Stimulated activated CD8-positive, alpha-beta memory T cell treated with anti-CD3 and anti-CD28 coated beads, Interleukin-12 subunit alpha, Interleukin-12 subunit beta, amount 100 ng/mL, for 4 hours (primary cell): ENCODE results near the gene MEX3D.
"Not testable (repeated sequence)": the region's sequence is repeated elsewhere in the genome, so short reads cannot be mapped to it uniquely, and the experiment has no call there.

Source experiments
- DNase-seq: peaks from one replicate; pipeline ENCODE4 v3.0.0-alpha.2; 2020; ENCODE audit warnings: low read depth

Gene MEX3D

DNA sequence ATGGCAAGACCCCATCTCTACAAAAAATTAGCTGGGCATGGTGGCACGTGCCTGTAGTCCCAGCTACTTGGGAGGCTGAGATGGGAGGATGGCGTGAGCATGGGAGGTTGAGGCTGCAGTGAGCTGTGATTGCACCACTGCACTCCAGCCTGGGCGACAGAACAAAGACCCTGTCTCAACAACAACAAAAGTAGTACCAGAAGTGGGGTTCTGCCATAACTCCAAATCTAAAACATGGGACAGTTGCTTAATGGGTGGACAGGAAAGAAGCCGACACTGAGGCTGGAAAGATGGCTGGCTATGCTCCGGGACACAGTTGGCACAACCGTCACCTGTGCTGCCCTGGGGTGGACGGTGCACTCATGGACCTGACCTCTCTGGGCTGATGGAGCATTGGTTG lies 32.4 kb downstream of the MEX3D start:
- DNase-seq: not testable (repeated sequence)

GRCh38 chr19:1534972-1535371 lies 33.2 kb downstream of the MEX3D start:
- no peak for DNase-seq

DNA sequence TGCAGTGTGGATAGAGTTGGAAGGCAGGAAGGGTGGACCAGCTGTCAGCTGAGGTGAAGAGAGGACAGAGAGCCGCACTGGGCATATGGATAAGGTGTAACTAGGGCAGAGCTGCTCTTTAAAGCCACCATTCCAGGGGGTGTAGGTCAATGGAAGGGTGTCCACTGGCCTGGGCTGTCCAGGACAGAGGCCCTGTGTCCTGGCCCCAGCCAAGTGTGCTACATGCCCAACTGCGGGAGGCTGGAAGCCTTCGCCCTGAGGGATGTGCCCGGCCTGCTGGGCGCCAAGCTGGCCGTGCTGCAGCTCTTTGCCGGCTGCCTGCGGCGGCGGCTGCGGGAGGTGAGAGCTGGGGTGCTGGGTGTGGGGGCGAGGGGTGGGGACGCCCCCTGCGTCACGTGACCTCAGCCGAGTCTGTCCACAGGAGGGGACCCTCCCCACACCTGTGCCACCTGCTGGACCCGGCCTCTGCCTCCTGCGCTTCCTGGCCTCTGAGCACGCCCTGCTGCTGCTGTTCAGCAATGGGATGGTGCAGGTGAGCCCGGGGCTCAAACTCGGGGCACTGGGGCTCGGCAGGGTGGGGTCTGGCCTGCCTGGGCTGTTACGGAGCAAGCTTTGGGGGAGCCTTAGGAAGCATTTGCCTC lies 34.5 kb downstream of the MEX3D start:
- no peak for DNase-seq

DNA sequence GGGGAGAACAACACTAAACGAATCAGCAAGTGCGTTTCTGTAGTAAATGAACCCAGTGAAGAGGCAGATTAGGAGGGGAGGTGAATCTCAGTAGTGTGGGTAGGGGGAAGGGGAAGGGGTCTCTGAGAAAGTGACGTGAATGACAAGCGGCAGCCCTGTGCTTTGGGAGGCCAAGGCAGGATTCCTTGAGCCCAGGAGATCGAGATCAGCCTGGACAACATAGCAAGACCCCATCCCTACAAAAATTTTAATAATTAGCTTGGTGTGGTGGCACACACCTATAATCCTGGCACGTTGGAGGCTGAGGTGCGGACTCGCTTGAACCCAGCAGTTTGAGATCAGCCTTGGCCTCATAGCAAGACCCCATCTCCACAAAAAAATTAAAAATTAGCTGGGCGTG lies 36.1 kb downstream of the MEX3D start:
- DNase-seq: no peak

DNA sequence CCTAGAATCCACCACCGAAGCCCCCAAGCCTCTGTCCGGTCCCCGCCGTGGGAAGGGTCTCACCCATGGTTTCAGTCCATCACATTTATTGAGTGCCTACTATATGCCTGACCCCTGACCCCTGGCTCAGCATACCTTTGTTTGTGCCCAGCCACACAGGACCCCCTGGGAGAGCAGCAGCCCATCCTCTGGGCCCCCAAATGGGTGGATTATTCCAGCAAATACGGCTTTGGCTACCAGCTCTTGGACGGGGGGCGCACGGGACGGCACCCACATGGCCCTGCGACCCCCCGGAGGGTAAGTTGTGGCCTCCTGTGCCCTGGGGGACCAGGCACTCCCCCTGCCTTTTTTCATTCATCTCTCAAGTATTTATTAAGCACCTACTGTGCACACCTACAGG lies 36.5 kb downstream of the MEX3D start:
- DNase-seq: no peak

DNA sequence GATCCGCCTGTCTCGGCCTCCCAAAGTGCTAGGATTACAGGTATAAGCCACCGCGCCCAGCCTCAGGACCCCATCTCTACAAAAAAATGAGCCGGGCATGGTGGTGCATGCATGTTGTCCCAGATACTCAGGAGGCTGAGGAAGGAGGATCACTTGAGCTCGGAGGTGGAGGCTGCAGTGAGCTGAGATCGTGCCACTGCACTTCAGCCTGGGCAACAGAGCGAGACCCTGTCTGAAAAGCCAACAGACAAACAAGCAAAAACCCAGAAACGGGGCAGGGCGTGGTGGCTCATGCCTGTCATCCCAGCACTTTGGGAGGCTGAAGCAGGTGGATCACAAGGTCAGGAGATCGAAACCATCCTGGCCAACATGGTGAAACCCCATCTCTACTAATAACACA lies 37.3 kb downstream of the MEX3D start:
- DNase-seq: not testable (repeated sequence)

DNA sequence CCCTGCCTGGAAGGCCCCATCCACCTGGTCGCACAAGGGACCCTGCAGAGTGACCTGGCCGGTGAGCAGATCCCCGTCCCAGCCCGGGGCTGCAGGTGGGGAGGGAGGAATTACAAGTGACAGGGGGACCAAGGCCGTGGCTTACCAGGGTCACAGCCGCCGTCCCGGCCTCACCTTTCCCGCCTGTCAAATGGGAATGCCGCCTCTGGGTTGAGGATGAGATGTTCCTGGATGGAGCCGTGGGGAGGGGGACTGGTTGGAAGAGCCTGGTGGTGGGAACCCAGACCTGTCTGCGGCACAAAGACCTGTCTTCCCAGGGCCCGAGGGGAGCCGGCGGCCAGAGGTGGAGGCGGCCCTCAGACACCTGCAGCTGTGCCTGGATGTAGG lies 38.7 kb downstream of the MEX3D start:
- no peak for DNase-seq

DNA sequence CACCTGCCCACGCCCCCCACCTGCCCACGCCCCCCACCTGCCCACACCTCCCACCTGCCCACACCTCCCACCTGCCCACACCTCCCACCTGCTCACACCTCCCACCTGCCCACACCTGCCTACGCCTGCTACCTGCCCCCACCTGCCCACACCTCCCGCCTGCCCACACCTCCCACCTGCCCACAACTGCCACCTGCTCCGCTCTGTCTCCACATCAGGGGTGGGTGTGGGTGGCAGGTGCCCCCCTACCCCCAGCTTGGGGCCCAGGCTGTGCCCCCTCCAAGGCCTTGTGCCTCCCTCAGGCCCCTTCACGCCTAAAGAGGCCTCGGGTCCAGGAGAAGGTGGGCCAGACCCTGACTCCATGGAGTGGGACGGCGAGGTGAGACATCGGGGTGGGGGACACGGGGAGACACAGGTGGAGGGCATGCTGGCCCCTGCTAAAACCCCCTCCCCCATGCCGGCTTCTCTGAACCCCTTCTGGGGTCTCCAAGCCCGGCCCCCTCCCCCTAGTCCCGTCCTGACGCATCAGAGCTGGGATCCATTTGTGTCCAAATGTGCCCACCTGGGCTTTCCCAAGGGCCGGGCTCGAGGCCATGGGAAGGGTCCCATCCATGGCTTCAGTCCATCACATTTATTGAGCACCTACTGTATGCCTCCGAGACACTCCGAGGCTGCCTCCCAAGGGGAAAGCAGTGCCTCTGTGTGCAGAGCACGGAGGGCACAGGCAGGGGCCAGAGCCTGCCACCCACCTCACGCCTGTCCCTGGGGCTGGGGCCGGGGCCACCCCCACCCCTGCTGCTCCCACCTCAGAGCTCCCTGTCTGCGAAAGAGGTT lies 39.3 kb downstream of the MEX3D start:
- no peak for DNase-seq

DNA sequence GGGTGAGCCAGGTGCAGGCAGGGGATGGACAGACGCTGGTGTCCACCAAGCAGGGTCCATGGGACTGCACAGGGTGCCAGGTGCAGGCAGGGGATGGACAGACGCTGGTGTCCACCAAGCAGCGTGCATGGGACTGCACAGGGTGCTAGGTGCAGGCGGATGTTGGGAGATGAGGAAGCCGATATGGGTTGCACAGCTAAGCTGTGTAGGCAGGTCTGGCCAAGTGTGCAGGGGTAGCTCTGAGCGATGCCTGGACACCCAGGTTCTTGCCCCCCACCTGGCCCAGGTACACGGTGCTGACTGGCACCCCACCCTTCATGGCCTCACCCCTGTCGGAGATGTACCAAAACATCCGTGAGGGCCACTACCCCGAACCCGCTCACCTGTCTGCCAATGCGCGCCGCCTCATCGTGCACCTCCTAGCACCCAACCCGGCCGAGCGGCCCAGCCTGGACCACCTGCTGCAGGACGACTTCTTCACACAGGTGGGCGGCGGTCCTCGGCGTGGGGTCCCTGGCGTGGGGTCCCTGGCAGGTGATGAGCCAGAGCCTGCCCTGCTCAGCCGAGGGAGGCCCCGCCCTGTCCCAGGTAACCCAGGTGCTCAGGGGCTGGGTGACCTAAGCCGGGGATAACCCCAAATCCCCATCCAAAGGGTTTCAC lies 40.3 kb downstream of the MEX3D start:
- no peak for DNase-seq

- DNase-seq: no peak
These were observed 41.0 kb downstream of the MEX3D start for GRCh38 chr19:1526979-1527649.

DNA sequence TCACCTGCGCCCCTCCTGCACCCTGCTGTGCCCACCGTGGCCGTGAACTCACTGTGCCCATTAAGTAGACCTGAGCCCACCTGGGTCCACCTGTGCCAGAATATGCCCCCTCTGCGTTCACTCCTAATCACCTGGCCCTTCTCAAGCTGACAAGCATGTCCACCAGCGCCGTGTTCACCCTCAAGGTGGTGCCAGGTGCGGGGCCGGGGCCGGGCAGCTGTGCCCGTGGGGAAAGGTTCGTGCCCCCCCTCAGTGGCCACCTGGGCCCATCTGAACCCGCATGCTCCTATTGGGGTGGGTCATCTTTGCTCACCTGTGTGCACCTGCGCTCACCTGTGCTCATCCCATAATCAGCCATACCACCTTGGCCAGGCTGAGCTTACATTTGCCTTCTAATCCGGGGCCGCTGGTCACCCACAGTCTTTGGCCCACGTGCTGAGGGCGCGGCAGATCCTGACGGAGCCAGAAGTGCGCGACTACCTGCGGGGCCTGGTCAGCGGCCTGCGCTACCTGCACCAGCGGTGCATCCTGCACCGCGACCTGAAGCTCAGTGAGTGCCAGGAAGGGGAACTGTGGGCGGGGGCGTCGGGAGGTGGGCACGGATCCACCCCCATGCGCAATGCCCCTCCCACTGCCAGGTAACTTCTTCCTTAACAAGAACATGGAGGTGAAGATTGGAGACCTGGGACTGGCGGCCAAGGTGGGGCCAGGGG lies 41.9 kb downstream of the MEX3D start:
- DNase-seq: no peak

DNA sequence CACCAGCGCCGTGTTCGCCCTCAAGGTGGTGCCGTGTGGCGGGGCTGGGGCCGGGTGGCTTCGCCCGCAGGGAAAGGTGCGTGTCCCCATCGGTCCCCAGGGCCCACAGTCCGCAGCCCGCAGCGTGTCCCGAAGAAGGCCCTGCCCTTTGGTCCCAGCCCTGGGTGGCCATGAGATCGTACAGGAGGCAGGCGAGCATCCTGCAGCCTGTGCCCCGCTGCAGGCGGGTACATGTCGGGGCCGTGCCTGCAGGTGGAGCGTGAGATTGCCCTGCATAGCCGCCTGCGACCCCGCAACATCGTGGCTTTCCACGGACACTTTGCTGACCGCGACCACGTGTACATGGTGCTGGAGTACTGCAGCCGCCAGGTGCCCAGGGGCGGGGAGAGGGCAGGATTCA lies 42.8 kb downstream of the MEX3D start:
- no peak for DNase-seq

DNA sequence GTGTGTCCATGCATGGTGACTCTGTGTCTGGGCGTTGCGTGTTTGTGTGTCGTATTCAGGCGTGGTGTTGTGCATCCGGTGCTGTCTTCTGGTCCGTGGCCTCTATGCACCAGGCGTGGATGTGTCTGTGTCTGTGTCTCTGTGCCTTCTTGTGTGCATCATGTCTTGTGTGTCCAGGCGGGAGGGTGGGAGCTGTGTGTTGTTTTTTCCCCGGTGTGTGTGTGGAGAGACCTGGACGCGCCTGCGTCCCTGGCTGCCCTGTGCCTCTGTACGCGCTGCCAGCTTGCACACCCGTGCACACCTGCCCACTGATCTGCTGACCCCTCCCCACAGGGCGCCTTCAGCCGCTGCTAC lies 43.2 kb downstream of the MEX3D start:
- no peak for DNase-seq

DNA sequence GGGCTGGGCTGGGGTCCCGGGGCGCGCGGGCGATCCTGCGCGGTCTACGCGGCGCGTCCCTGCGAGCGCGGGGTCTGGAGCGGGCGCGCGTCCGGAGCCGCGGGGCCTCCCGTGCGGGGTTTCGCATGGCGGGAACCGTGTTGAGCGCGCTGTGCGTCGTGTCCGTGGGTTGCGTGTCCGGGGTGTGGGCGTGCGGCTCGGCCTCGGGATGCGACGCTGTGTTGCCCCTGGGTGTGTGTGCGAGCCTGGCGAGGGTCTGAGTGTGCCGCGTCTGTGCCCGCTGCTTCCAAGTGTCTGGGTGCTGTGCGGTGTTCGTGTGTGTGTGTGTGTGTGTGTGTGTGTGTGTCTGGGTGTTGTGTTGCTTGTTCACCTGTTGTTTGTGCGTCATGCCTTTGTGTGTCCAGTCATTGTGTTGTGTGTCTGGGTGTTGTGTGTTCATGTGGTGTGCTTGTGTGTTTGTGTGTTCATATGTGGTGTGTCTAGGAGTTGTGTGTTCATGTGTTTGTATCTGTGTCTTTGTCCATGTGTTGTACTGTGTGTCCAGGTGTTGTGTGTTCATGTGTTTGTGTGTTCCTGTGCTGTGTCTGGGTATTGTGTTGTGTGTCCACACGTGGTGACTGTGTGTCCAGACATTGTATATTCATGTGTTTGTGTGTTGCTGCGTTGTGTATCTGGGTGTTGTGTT lies 43.7 kb downstream of the MEX3D start:
- DNase-seq: no peak

DNA sequence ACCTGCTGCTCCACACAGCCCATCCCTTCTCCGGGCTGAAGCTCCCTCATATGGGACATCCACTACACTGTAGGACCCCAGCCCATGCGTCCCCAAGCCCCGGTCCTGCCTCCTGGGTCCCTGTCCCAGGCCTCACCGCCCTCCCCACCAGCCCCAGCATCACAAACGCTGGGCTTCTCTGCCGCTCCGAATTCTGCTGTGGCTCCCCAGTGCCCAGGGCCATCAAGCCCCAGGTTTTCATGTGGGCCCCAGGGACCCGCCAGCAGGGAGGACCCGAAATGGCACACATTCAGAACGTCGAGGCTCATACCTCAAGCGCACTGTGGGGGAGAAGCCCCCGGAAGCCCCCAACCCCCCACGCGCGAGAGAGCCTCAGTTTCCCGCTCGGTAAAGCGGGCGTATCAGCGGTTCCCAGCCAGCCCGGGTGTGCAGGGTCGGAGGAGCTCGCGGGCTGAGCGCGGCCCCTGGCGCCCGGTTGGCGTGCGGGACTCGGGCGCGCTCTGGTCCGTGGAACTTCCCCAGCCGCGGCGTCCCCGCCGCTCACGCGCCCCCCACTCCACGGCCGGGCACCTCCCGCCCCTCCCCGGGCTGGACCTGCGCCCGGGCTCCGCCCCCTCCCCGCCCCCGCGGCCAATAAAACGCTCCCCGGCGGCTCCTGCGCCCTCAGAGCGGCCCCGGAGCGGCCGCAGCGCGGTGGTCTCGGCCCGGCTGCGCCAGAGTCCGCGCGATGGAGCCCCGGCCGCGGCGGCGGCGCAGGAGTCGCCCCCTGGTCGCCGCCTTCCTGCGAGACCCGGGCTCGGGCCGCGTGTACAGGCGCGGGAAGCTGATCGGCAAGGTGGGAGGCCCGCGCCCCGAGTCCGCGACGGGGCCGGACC lies 44.5 kb downstream of the MEX3D start, which contains the start of gene PLK5:
Gene PLK5, plus strand, starts transcription at position 666 of the 875 bp plus-strand sequence. CDS start 2,920 bp downstream, outside the sequence.
- DNase-seq: no peak

DNA sequence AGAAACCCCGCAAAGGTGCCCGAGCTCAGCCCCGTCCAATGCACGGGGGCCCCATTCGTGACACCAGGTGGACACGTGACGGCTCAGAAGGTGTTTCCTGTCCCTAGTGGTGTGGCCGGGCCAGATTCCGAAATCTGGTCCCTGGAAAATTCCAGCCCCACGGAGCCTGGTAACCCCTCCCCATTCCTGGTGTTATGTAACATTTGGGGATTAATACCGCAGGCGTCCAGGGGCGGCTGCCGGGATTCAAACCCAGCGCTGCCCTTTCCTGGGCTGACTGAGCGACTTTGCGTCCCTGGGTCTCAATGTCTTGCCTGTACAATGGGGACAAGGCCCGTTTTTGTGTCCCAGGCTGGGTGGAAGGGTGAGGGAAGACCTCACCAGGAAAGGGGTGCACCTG lies 45.3 kb downstream of the MEX3D start:
- DNase-seq: no peak

DNA sequence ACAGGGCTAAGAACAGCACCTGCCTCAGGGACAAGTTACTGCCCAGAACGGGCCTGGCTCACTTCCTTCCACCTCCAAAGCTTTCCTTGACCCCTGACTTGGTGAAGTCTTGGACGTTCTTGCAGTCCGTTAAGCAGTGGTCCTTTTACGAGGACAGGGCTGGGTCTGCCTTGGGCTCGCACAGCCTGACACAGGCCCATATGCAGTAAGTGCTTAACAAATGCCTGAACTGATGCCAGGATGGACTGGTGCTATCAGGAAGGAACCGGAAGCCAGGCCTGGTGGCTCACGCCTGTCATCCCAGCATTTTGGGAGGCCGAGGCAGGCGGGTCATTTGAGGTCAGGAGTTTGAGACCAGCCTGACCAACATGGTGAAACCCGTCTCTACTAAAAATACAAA lies 46.1 kb downstream of the MEX3D start:
- no peak for DNase-seq

- DNase-seq: no peak
These were observed 46.5 kb downstream of the MEX3D start for GRCh38 chr19:1521636-1522035.

DNA sequence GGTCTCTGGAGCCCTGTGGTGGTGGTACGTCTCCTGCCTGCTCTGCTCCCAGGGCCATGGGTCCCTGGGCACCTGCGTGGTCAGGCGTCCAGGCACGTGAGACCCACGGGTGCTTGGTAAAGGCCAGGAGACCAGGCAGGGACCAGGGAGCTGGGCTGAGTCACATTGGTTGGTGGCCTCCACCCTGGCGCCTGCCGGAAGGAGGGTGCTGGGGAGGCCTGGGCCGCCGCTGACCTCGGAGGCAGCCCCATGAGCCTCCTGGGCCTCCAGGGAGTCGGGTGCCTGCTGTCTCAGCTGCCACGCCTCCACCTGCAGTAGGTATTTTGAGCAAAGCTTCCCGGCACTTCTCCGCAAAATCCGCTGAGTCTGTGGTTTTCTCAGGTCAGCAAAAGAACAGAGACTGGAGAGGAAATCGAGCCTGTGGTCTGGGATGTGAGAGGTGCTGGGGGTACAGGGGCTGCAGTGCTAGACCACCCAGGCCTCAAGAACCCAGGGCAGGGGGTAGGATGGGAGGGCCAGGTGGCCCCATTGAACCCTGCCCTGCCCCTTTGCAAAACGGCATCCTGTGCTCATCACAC lies 47.8 kb downstream of the MEX3D start:
- no peak for DNase-seq

- not testable (repeated sequence) for DNase-seq
These were observed 48.3 kb downstream of the MEX3D start for GRCh38 chr19:1519802-1520201.
